ENCODE measurements around the gene AGXT. TPM values are rescaled to one million over a fixed set of nuclear protein-coding genes. Genes with fewer than 3 reads are reported as not detected.

Gene AGXT
- total and polyA plus RNA-seq, 7 experiments from 2014 or later = not detected

- Histone ChIP-seq H3K36me3 (ENCODE audit: control insufficient read depth in 2 of 3, insufficient read depth in 3 of 3, low read length in 3 of 3) (no peaks in the 10 kb centered on the region), H3K27me3 (ENCODE audit: control insufficient read depth in 2 of 2, insufficient read depth in 2 of 2, low read length in 2 of 2) (no peaks in the 10 kb centered on the region), H3K4me3 (ENCODE audit: low read length) (no peak overlapping the region), H3K9me3 (ENCODE audit: control insufficient read depth in 2 of 3, low read length in 3 of 3) (no peaks in the 10 kb centered on the region), H3K27ac (ENCODE audit: low read depth, low read length) (no peak overlapping the region), H3K4me1 (ENCODE audit: control insufficient read depth in 2 of 2, insufficient read depth in 2 of 2, low read length in 2 of 2) (no peaks in the 10 kb centered on the region)
- POLR2A ChIA-PET = interaction anchor here (1.1 kb wide), 1 partner anchor 55 kb away, joined by 3 read pairs; no protein-coding TSS in a partner anchor
- DNase-seq = no peak
- H3K27ac Mint-ChIP-seq = no peak overlapping the region
- intact Hi-C loops (cut with micrococcal nuclease) = no loop called here
- H3K4me3 Mint-ChIP-seq = no peak overlapping the region
- H3K4me1 Mint-ChIP-seq = peaks cover 0 to 5% (median 0%) of the 10 kb centered on the region in 7 donors
- H3K36me3 Mint-ChIP-seq = no peaks in the 10 kb centered on the region
- H3K9me3 Mint-ChIP-seq = no peaks in the 10 kb centered on the region
- H3K27me3 Mint-ChIP-seq = no peaks in the 10 kb centered on the region
- CTCF ChIA-PET = no interaction called here
- no peak for ATAC-seq
These were observed 25.4 kb downstream of the AGXT start for GRCh38 chr2:240894006-240894405.

- H3K4me1 Mint-ChIP-seq = peaks cover 0 to 5% (median 0%) of the 10 kb centered on the region in 7 donors
- Histone ChIP-seq H3K27ac (ENCODE audit: low read depth, low read length) (no peak overlapping the region), H3K9me3 (ENCODE audit: control insufficient read depth in 2 of 3, low read length in 3 of 3) (no peaks in the 10 kb centered on the region), H3K4me1 (ENCODE audit: control insufficient read depth in 2 of 2, insufficient read depth in 2 of 2, low read length in 2 of 2) (no peaks in the 10 kb centered on the region), H3K36me3 (ENCODE audit: control insufficient read depth in 2 of 3, insufficient read depth in 3 of 3, low read length in 3 of 3) (no peaks in the 10 kb centered on the region), H3K4me3 (ENCODE audit: low read length) (no peak overlapping the region), H3K27me3 (ENCODE audit: control insufficient read depth in 2 of 2, insufficient read depth in 2 of 2, low read length in 2 of 2) (no peaks in the 10 kb centered on the region)
- no peak for DNase-seq
- no peaks in the 10 kb centered on the region for H3K9me3 Mint-ChIP-seq
- CTCF ChIA-PET = no interaction called here
- intact Hi-C loops (cut with micrococcal nuclease) = no loop called here
- H3K27me3 Mint-ChIP-seq = no peaks in the 10 kb centered on the region
- POLR2A ChIA-PET = no interaction called here
- no peaks in the 10 kb centered on the region for H3K36me3 Mint-ChIP-seq
- no peak for ATAC-seq
- peak overlapping the region in 1 of 9 donors; percentile 16 for H3K27ac Mint-ChIP-seq
- H3K4me3 Mint-ChIP-seq = peak overlapping the region in 1 of 10 donors; percentile 10
These were observed 26.4 kb downstream of the AGXT start for GRCh38 chr2:240894836-240895558.

GRCh38 chr2:240895656-240896388, 27.2 kb downstream of the AGXT start, which contains the start of gene MAB21L4:
Gene MAB21L4, minus strand, starts transcription at chr2:240896156. Its CDS starts 159 bp downstream, at chr2:240895997.
- H3K4me1 Mint-ChIP-seq = peaks cover 0 to 5% (median 0%) of the 10 kb centered on the region in 7 donors
- peak within 1 kb of the TSS in 1 of 10 donors; percentile 10 for H3K4me3 Mint-ChIP-seq
- no peaks in the 10 kb centered on the region for H3K36me3 Mint-ChIP-seq

GRCh38 chr2:240896394-240896793, 27.8 kb downstream of the AGXT start:
- H3K36me3 ChIP-seq (ENCODE audit: control insufficient read depth in 2 of 3, insufficient read depth in 3 of 3, low read length in 3 of 3) = no peaks in the 10 kb centered on the region
- ChIA-PET CTCF (no interaction called here), POLR2A (no interaction called here)
- H3K4me3 Mint-ChIP-seq = no peak overlapping the region
- H3K9me3 Mint-ChIP-seq = no peaks in the 10 kb centered on the region
- ATAC-seq = no peak
- H3K27me3 Mint-ChIP-seq = no peaks in the 10 kb centered on the region
- H3K27me3 ChIP-seq (ENCODE audit: control insufficient read depth in 2 of 2, insufficient read depth in 2 of 2, low read length in 2 of 2) = no peaks in the 10 kb centered on the region
- intact Hi-C loops (cut with micrococcal nuclease) = no loop called here
- H3K36me3 Mint-ChIP-seq = no peaks in the 10 kb centered on the region
- H3K4me1 Mint-ChIP-seq = peaks cover 0 to 5% (median 0%) of the 10 kb centered on the region in 7 donors
- no peaks in the 10 kb centered on the region for H3K9me3 ChIP-seq (ENCODE audit: control insufficient read depth in 2 of 3, low read length in 3 of 3)
- H3K4me1 ChIP-seq (ENCODE audit: control insufficient read depth in 2 of 2, insufficient read depth in 2 of 2, low read length in 2 of 2) = no peaks in the 10 kb centered on the region
- no peak for DNase-seq
- H3K27ac ChIP-seq (ENCODE audit: low read depth, low read length) = no peak overlapping the region
- H3K27ac Mint-ChIP-seq = no peak overlapping the region
- no peak overlapping the region for H3K4me3 ChIP-seq (ENCODE audit: low read length)

More at GRCh38 chr2:240895656-240896388, 27.2 kb downstream of the AGXT start, which contains the start of gene MAB21L4:
- DNase-seq (no peak), ATAC-seq (no peak)
- H3K27me3 Mint-ChIP-seq = no peaks in the 10 kb centered on the region
- H3K27me3 ChIP-seq (ENCODE audit: control insufficient read depth in 2 of 2, insufficient read depth in 2 of 2, low read length in 2 of 2) = no peaks in the 10 kb centered on the region
- H3K9me3 ChIP-seq (ENCODE audit: control insufficient read depth in 2 of 3, low read length in 3 of 3) = no peaks in the 10 kb centered on the region
- POLR2A ChIA-PET = no interaction called here
- H3K9me3 Mint-ChIP-seq = no peaks in the 10 kb centered on the region
- H3K4me1 ChIP-seq (ENCODE audit: control insufficient read depth in 2 of 2, insufficient read depth in 2 of 2, low read length in 2 of 2) = no peaks in the 10 kb centered on the region
- no peak within 1 kb of the TSS for H3K4me3 ChIP-seq (ENCODE audit: low read length)
- peak within 1 kb of the TSS in 1 of 9 donors; percentile 16 for H3K27ac Mint-ChIP-seq
- CTCF ChIA-PET = no interaction called here
- intact Hi-C loops (cut with micrococcal nuclease) = no loop called here
- H3K36me3 ChIP-seq (ENCODE audit: control insufficient read depth in 2 of 3, insufficient read depth in 3 of 3, low read length in 3 of 3) = no peaks in the 10 kb centered on the region
- no peak within 1 kb of the TSS for H3K27ac ChIP-seq (ENCODE audit: low read depth, low read length)

GRCh38 chr2:240896871-240897692, 28.5 kb downstream of the AGXT start:
- Histone ChIP-seq H3K27ac (ENCODE audit: low read depth, low read length) (no peak overlapping the region), H3K36me3 (ENCODE audit: control insufficient read depth in 2 of 3, insufficient read depth in 3 of 3, low read length in 3 of 3) (no peaks in the 10 kb centered on the region), H3K9me3 (ENCODE audit: control insufficient read depth in 2 of 3, low read length in 3 of 3) (no peaks in the 10 kb centered on the region), H3K4me1 (ENCODE audit: control insufficient read depth in 2 of 2, insufficient read depth in 2 of 2, low read length in 2 of 2) (no peaks in the 10 kb centered on the region), H3K4me3 (ENCODE audit: low read length) (no peak overlapping the region), H3K27me3 (ENCODE audit: control insufficient read depth in 2 of 2, insufficient read depth in 2 of 2, low read length in 2 of 2) (no peaks in the 10 kb centered on the region)
- H3K27me3 Mint-ChIP-seq = no peaks in the 10 kb centered on the region
- ATAC-seq (no peak), DNase-seq (no peak)
- no peaks in the 10 kb centered on the region for H3K9me3 Mint-ChIP-seq
- no peak overlapping the region for H3K27ac Mint-ChIP-seq
- H3K4me1 Mint-ChIP-seq = peaks cover 0 to 5% (median 0%) of the 10 kb centered on the region in 7 donors
- ChIA-PET CTCF (interaction anchor here (0.6 kb wide), 1 partner anchor 418 kb away, joined by 4 read pairs; no protein-coding TSS in a partner anchor), POLR2A (no interaction called here)
- intact Hi-C loops (cut with micrococcal nuclease) = no loop called here
- no peaks in the 10 kb centered on the region for H3K36me3 Mint-ChIP-seq
- H3K4me3 Mint-ChIP-seq = no peak overlapping the region

GRCh38 chr2:240898108-240898730, 29.6 kb downstream of the AGXT start:
- H3K9me3 Mint-ChIP-seq = no peaks in the 10 kb centered on the region
- Histone ChIP-seq H3K4me3 (ENCODE audit: low read length) (no peak overlapping the region), H3K27me3 (ENCODE audit: control insufficient read depth in 2 of 2, insufficient read depth in 2 of 2, low read length in 2 of 2) (no peaks in the 10 kb centered on the region), H3K4me1 (ENCODE audit: control insufficient read depth in 2 of 2, insufficient read depth in 2 of 2, low read length in 2 of 2) (no peaks in the 10 kb centered on the region), H3K9me3 (ENCODE audit: control insufficient read depth in 2 of 3, low read length in 3 of 3) (no peaks in the 10 kb centered on the region), H3K36me3 (ENCODE audit: control insufficient read depth in 2 of 3, insufficient read depth in 3 of 3, low read length in 3 of 3) (no peaks in the 10 kb centered on the region), H3K27ac (ENCODE audit: low read depth, low read length) (no peak overlapping the region)
- intact Hi-C loops (cut with micrococcal nuclease) = no loop called here
- no peak overlapping the region for H3K4me3 Mint-ChIP-seq
- peaks cover 0 to 5% (median 0%) of the 10 kb centered on the region in 7 donors for H3K4me1 Mint-ChIP-seq
- no peaks in the 10 kb centered on the region for H3K27me3 Mint-ChIP-seq
- ChIA-PET POLR2A (no interaction called here), CTCF (interaction anchor here (0.6 kb wide), 1 partner anchor 417 kb away, joined by 4 read pairs; no protein-coding TSS in a partner anchor)
- ATAC-seq = no peak
- DNase-seq = no peak
- H3K27ac Mint-ChIP-seq = no peak overlapping the region
- H3K36me3 Mint-ChIP-seq = no peaks in the 10 kb centered on the region
